Measurements from ENCODE around the gene ARHGEF12. TPM values are rescaled to one million over a fixed set of nuclear protein-coding genes. Genes with fewer than 3 reads are reported as not detected.

Gene ARHGEF12
- total RNA-seq, 1 donor from 2014 or later, result 83.1 TPM

DNA sequence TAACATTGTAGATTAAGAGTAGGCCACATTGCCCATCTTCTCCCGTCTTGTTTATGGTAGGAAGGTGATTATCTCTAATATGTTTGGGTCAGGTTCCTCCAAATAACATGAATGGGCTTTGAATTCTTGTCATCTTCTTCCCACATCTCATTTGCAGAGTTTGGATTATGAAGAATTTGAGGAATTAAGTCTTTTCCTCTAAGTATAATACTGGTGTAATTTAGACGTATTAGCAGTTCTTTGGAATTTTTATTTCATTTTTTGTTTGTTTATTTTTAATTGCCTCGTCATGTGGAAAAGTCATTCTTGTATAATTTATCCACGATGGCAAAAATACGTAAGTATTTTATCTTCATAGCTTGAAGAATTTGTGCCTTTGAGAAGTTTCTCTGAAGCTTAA, 73.4 kb downstream of the ARHGEF12 start:
- no peak overlapping the region for H3K9ac ChIP-seq (ENCODE audit: low read length)
- H4K20me1 ChIP-seq (ENCODE audit: insufficient read depth, low read length), result peaks cover 7% of the 10 kb centered on the region
- Mint-ChIP-seq H3K9me3 (ENCODE audit: unreplicated experiment) (no peaks in the 10 kb centered on the region), H3K27me3 (ENCODE audit: low read depth, unreplicated experiment) (no peaks in the 10 kb centered on the region), H3K27ac (ENCODE audit: unreplicated experiment) (no peak overlapping the region), H3K4me3 (ENCODE audit: unreplicated experiment) (no peak overlapping the region), H3K4me1 (ENCODE audit: low read depth, unreplicated experiment) (peaks cover 15% of the 10 kb centered on the region), H3K36me3 (ENCODE audit: low read depth, unreplicated experiment) (no peaks in the 10 kb centered on the region)
- no peak overlapping the region for H3K4me2 ChIP-seq (ENCODE audit: low read length)
- H3K36me3 ChIP-seq (ENCODE audit: insufficient read depth, low read length), result peaks cover 4% of the 10 kb centered on the region
- H2AFZ ChIP-seq (ENCODE audit: low read depth, low read length), result no peak overlapping the region
- peaks cover 33% of the 10 kb centered on the region for H3K79me2 ChIP-seq (ENCODE audit: insufficient read depth, low read length)
- FAIRE-seq (no peak), DNase-seq (ENCODE audit: low read depth) (no peak)
- no peaks in the 10 kb centered on the region for H3K9me3 ChIP-seq (ENCODE audit: insufficient read depth, low read depth, low read length)
- no peak overlapping the region for H3K4me3 ChIP-seq (ENCODE audit: insufficient read depth, low read depth, low read length)
- no peak overlapping the region for H3K27ac ChIP-seq (ENCODE audit: low read depth, low read length)
- H3K4me1 ChIP-seq (ENCODE audit: insufficient read depth, low read length), result peaks cover 11% of the 10 kb centered on the region
- no peak for TF ChIP-seq EZH2 (IDR thresholded peaks at IDR 0.05; ENCODE audit: insufficient read depth, low read length)
- TF ChIP-seq, protein P1, sequence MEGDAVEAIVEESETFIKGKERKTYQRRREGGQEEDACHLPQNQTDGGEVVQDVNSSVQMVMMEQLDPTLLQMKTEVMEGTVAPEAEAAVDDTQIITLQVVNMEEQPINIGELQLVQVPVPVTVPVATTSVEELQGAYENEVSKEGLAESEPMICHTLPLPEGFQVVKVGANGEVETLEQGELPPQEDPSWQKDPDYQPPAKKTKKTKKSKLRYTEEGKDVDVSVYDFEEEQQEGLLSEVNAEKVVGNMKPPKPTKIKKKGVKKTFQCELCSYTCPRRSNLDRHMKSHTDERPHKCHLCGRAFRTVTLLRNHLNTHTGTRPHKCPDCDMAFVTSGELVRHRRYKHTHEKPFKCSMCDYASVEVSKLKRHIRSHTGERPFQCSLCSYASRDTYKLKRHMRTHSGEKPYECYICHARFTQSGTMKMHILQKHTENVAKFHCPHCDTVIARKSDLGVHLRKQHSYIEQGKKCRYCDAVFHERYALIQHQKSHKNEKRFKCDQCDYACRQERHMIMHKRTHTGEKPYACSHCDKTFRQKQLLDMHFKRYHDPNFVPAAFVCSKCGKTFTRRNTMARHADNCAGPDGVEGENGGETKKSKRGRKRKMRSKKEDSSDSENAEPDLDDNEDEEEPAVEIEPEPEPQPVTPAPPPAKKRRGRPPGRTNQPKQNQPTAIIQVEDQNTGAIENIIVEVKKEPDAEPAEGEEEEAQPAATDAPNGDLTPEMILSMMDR (IDR thresholded peaks at IDR 0.05; ENCODE audit: insufficient read depth, low read depth, low read length), result no peak
- H3K27me3 ChIP-seq (ENCODE audit: insufficient read depth, low read length), result no peaks in the 10 kb centered on the region

DNA sequence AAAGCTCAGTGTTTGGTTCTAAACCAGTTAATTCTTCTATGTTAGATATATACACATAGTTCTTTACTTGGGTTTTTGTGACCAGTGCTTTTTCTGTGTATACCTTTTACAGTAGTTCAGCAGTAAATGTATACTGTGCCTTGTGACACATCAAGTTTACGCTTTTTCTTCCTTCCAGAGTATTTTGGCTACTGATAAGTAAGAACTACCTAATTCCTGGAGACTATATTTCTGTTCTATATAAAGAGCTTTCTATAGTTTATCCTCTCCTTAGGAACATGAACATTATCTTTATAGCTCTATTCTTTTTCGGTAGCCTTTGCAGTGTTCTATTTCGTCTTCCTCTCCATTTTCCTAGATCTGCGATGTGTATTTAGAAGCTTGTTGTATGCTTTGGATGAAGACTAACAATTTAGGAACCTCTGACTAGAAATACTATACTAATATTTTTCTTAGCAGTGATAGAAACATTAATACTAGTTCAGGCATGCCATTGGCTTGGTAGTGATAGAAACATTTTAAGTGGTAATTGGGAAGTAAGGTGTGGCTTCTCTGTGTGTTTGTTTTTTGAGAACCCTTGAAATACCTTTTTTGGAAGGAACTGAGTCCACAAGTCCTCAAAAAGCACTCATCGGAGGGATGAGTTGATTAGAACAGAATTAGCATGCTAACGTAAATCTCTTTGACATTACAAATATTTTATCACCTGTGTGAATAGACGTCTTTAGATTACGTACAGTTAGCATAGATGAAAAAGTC, 74.6 kb downstream of the ARHGEF12 start:
- Histone ChIP-seq H3K4me2 (ENCODE audit: low read length) (no peak overlapping the region), H3K4me3 (ENCODE audit: insufficient read depth, low read depth, low read length) (no peak overlapping the region), H3K27ac (ENCODE audit: low read depth, low read length) (no peak overlapping the region), H3K79me2 (ENCODE audit: insufficient read depth, low read length) (peaks cover 25% of the 10 kb centered on the region), H3K9ac (ENCODE audit: low read length) (no peak overlapping the region), H2AFZ (ENCODE audit: low read depth, low read length) (no peak overlapping the region), H3K36me3 (ENCODE audit: insufficient read depth, low read length) (peaks cover 4% of the 10 kb centered on the region), H3K9me3 (ENCODE audit: insufficient read depth, low read depth, low read length) (no peaks in the 10 kb centered on the region), H3K4me1 (ENCODE audit: insufficient read depth, low read length) (peaks cover 11% of the 10 kb centered on the region), H4K20me1 (ENCODE audit: insufficient read depth, low read length) (peaks cover 3% of the 10 kb centered on the region), H3K27me3 (ENCODE audit: insufficient read depth, low read length) (no peaks in the 10 kb centered on the region)
- no peak for TF ChIP-seq EZH2 (IDR thresholded peaks at IDR 0.05; ENCODE audit: insufficient read depth, low read length)
- TF ChIP-seq, protein P1 (IDR thresholded peaks at IDR 0.05; ENCODE audit: insufficient read depth, low read depth, low read length), result no peak
- H3K27ac Mint-ChIP-seq (ENCODE audit: unreplicated experiment), result no peak overlapping the region
- FAIRE-seq, result no peak
- H3K4me1 Mint-ChIP-seq (ENCODE audit: low read depth, unreplicated experiment), result peaks cover 12% of the 10 kb centered on the region
- no peaks in the 10 kb centered on the region for H3K27me3 Mint-ChIP-seq (ENCODE audit: low read depth, unreplicated experiment)
- DNase-seq (ENCODE audit: low read depth), result no peak
- no peaks in the 10 kb centered on the region for H3K36me3 Mint-ChIP-seq (ENCODE audit: low read depth, unreplicated experiment)
- H3K4me3 Mint-ChIP-seq (ENCODE audit: unreplicated experiment), result no peak overlapping the region
- no peaks in the 10 kb centered on the region for H3K9me3 Mint-ChIP-seq (ENCODE audit: unreplicated experiment)

DNA sequence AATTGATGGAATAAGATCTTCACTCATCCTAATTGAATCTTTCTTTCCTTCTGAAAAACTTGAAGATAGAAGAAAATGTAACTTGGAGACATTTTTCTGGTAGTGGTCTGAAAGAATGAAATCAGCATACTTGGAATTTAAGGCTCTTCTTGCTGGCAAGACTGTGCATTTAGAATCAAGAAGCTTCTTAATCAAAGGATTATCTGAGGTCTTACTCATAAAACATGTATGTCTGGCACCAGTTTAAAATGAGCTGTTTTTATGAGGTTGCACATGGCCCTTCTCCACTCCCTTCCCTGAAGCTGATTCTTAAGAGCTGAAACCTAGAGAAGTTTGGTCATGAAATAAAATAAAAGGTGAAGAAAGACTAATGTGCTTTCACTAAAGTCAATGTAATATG, 77.3 kb downstream of the ARHGEF12 start:
- Histone ChIP-seq H2AFZ (ENCODE audit: low read depth, low read length) (no peak overlapping the region), H3K9me3 (ENCODE audit: insufficient read depth, low read depth, low read length) (no peaks in the 10 kb centered on the region), H3K9ac (ENCODE audit: low read length) (no peak overlapping the region), H3K4me1 (ENCODE audit: insufficient read depth, low read length) (peaks cover 11% of the 10 kb centered on the region), H3K27ac (ENCODE audit: low read depth, low read length) (no peak overlapping the region), H3K36me3 (ENCODE audit: insufficient read depth, low read length) (no peaks in the 10 kb centered on the region), H3K27me3 (ENCODE audit: insufficient read depth, low read length) (no peaks in the 10 kb centered on the region), H3K79me2 (ENCODE audit: insufficient read depth, low read length) (peaks cover 15% of the 10 kb centered on the region), H3K4me2 (ENCODE audit: low read length) (peak overlapping the region; percentile 24), H3K4me3 (ENCODE audit: insufficient read depth, low read depth, low read length) (no peak overlapping the region), H4K20me1 (ENCODE audit: insufficient read depth, low read length) (peaks cover 3% of the 10 kb centered on the region)
- DNase-seq (ENCODE audit: low read depth) (peak; percentile 91), FAIRE-seq (peak; percentile 93)
- H3K27ac Mint-ChIP-seq (ENCODE audit: unreplicated experiment), result peak overlapping the region; percentile 55
- peaks cover 4% of the 10 kb centered on the region for H3K36me3 Mint-ChIP-seq (ENCODE audit: low read depth, unreplicated experiment)
- peaks cover 12% of the 10 kb centered on the region for H3K4me1 Mint-ChIP-seq (ENCODE audit: low read depth, unreplicated experiment)
- H3K4me3 Mint-ChIP-seq (ENCODE audit: unreplicated experiment), result no peak overlapping the region
- no peak for TF ChIP-seq EZH2 (IDR thresholded peaks at IDR 0.05; ENCODE audit: insufficient read depth, low read length)
- TF ChIP-seq, protein P1 (IDR thresholded peaks at IDR 0.05; ENCODE audit: insufficient read depth, low read depth, low read length), result no peak
- peaks cover 2% of the 10 kb centered on the region for H3K9me3 Mint-ChIP-seq (ENCODE audit: unreplicated experiment)
- H3K27me3 Mint-ChIP-seq (ENCODE audit: low read depth, unreplicated experiment), result no peaks in the 10 kb centered on the region
